ENCODE measurements around the gene LEF1.

Gene LEF1

GRCh38 chr4:108143515-108143914 is 25.2 kb downstream of the LEF1 start:
- no peak for DNase-seq (ENCODE audit: insufficient read length, low spot score)
- TF ChIP-seq CTCF (IDR thresholded peaks at IDR 0.05; ENCODE audit: insufficient read depth, missing control alignments), result no peak
- no peak for FAIRE-seq

GRCh38 chr4:108142870-108143269 is 25.9 kb downstream of the LEF1 start:
- FAIRE-seq (no peak), DNase-seq (ENCODE audit: insufficient read length, low spot score) (no peak)
- no peak for TF ChIP-seq CTCF (IDR thresholded peaks at IDR 0.05; ENCODE audit: insufficient read depth, missing control alignments)

- FAIRE-seq (no peak), DNase-seq (ENCODE audit: insufficient read length, low spot score) (no peak)
- TF ChIP-seq CTCF (IDR thresholded peaks at IDR 0.05; ENCODE audit: insufficient read depth, missing control alignments), result no peak
These were observed 27.4 kb downstream of the LEF1 start for GRCh38 chr4:108141213-108141950.

GRCh38 chr4:108140328-108140727 is 28.4 kb downstream of the LEF1 start:
- FAIRE-seq (no peak), DNase-seq (ENCODE audit: insufficient read length, low spot score) (no peak)
- no peak for TF ChIP-seq CTCF (IDR thresholded peaks at IDR 0.05; ENCODE audit: insufficient read depth, missing control alignments)

- no peak for FAIRE-seq
- no peak for TF ChIP-seq CTCF (IDR thresholded peaks at IDR 0.05; ENCODE audit: insufficient read depth, missing control alignments)
- DNase-seq (ENCODE audit: insufficient read length, low spot score), result no peak
These were observed 29.6 kb downstream of the LEF1 start for GRCh38 chr4:108139089-108139488.

- no peak for TF ChIP-seq CTCF (IDR thresholded peaks at IDR 0.05; ENCODE audit: insufficient read depth, missing control alignments)
- DNase-seq (ENCODE audit: insufficient read length, low spot score) (no peak), FAIRE-seq (no peak)
These were observed 33.1 kb downstream of the LEF1 start for GRCh38 chr4:108135549-108136209.

- DNase-seq (ENCODE audit: insufficient read length, low spot score) (no peak), FAIRE-seq (no peak)
- TF ChIP-seq CTCF (IDR thresholded peaks at IDR 0.05; ENCODE audit: insufficient read depth, missing control alignments), result no peak
These were observed 37.8 kb downstream of the LEF1 start for GRCh38 chr4:108130955-108131354.
